HEK293 (cell line): ENCODE data around the gene CCDC57.

Experiments used
- ATF2 ChIP-seq: fragments of 450-650 bp; formaldehyde crosslinking; IDR thresholded peaks from 2 replicates; pipeline ENCODE4 v1.5.1; 2016; ENCODE audit warnings: missing biosample characterization, missing genetic modification characterization, low read depth
- ELK4 ChIP-seq: IDR thresholded peaks from 2 replicates; pipeline ENCODE4 v1.6.1; 2011; ENCODE audit warnings: mild to moderate bottlenecking, low read depth, low read length, borderline replicate concordance
- HOXD13 ChIP-seq: sonication (generic); formaldehyde crosslinking; IDR thresholded peaks from 2 replicates; pipeline ENCODE4 v1.8.0; 2022; ENCODE audit warnings: missing genetic modification reagents, borderline replicate concordance
- KLF16 ChIP-seq: fragments of 450-650 bp; formaldehyde crosslinking; IDR thresholded peaks from 2 replicates; pipeline ENCODE4 v1.5.1; 2017; ENCODE audit warnings: missing biosample characterization, missing genetic modification characterization
- KLF8 ChIP-seq: fragments of 450-650 bp; formaldehyde crosslinking; IDR thresholded peaks from 2 replicates; pipeline ENCODE4 v1.5.1; 2016; ENCODE audit warnings: missing biosample characterization, missing genetic modification characterization
- PATZ1 ChIP-seq: fragments of 450-650 bp; formaldehyde crosslinking; IDR thresholded peaks from 2 replicates; pipeline ENCODE4 v1.5.1; 2016; ENCODE audit warnings: missing biosample characterization, missing genetic modification characterization
- SCRT1 ChIP-seq: fragments of 450-650 bp; formaldehyde crosslinking; IDR thresholded peaks from 2 replicates; pipeline ENCODE4 v1.5.1; 2016; ENCODE audit warnings: missing biosample characterization, missing genetic modification characterization, borderline replicate concordance
- ZBTB11 ChIP-seq: fragments of 450-650 bp; formaldehyde crosslinking; conservative IDR thresholded peaks from 2 replicates; pipeline ENCODE4 v1.5.1; 2016; ENCODE audit warnings: low read depth, missing biosample characterization, missing genetic modification characterization
- ZBTB17 ChIP-seq: fragments of 450-650 bp; formaldehyde crosslinking; IDR thresholded peaks from 2 replicates; pipeline ENCODE4 v1.5.1; 2016; ENCODE audit warnings: missing biosample characterization, missing genetic modification characterization
- ZBTB49 ChIP-seq: fragments of 450-650 bp; formaldehyde crosslinking; IDR thresholded peaks from 2 replicates; pipeline ENCODE4 v1.5.1; 2016; ENCODE audit warnings: missing biosample characterization, missing genetic modification characterization, low read depth
- ZIC2 ChIP-seq: fragments of 450-650 bp; formaldehyde crosslinking; IDR thresholded peaks from 2 replicates; pipeline ENCODE4 v1.5.1; 2016; ENCODE audit warnings: missing biosample characterization, missing genetic modification characterization
- ZNF133 ChIP-seq: fragments of 450-650 bp; formaldehyde crosslinking; IDR thresholded peaks from 2 replicates; pipeline ENCODE4 v1.5.1; 2016; ENCODE audit warnings: missing biosample characterization, missing genetic modification characterization
- ZNF266 ChIP-seq: fragments of 450-650 bp; formaldehyde crosslinking; IDR thresholded peaks from 2 replicates; pipeline ENCODE4 v1.5.1; 2016; ENCODE audit warnings: missing biosample characterization, missing genetic modification characterization, low read depth
- ZNF292 ChIP-seq: fragments of 450-650 bp; formaldehyde crosslinking; IDR thresholded peaks from 2 replicates; pipeline ENCODE4 v1.5.1; 2016; ENCODE audit warnings: low read depth, missing biosample characterization, missing genetic modification characterization, borderline replicate concordance
- ZNF311 ChIP-seq: fragments of 450-650 bp; formaldehyde crosslinking; IDR thresholded peaks from 2 replicates; pipeline ENCODE4 v1.5.1; 2017; ENCODE audit warnings: missing biosample characterization, missing genetic modification characterization, borderline replicate concordance
- ZNF391 ChIP-seq: fragments of 450-650 bp; formaldehyde crosslinking; IDR thresholded peaks from 2 replicates; pipeline ENCODE4 v1.5.1; 2016; ENCODE audit warnings: low read depth, missing biosample characterization, missing genetic modification characterization, borderline replicate concordance
- ZNF571 ChIP-seq: fragments of 450-650 bp; formaldehyde crosslinking; IDR thresholded peaks from 2 replicates; pipeline ENCODE4 v1.5.0; 2017; ENCODE audit warnings: missing biosample characterization, missing genetic modification characterization
- ZNF585B ChIP-seq: fragments of 450-650 bp; formaldehyde crosslinking; IDR thresholded peaks from 2 replicates; pipeline ENCODE4 v1.5.1; 2016; ENCODE audit warnings: missing biosample characterization, missing genetic modification characterization
- ZNF623 ChIP-seq: fragments of 450-650 bp; formaldehyde crosslinking; IDR thresholded peaks from 2 replicates; pipeline ENCODE4 v1.5.1; 2016; ENCODE audit warnings: missing biosample characterization, missing genetic modification characterization
- ZNF624 ChIP-seq: fragments of 450-650 bp; formaldehyde crosslinking; IDR thresholded peaks from 2 replicates; pipeline ENCODE4 v1.5.1; 2017; ENCODE audit warnings: missing biosample characterization, missing genetic modification characterization
- ZNF76 ChIP-seq: fragments of 450-650 bp; formaldehyde crosslinking; IDR thresholded peaks from 2 replicates; pipeline ENCODE4; 2016; ENCODE audit warnings: low read depth, missing biosample characterization, missing genetic modification characterization, borderline replicate concordance
- ZNF785 ChIP-seq: fragments of 450-650 bp; formaldehyde crosslinking; IDR thresholded peaks from 2 replicates; pipeline ENCODE4 v1.5.1; 2016; ENCODE audit warnings: missing biosample characterization, missing genetic modification characterization

CCDC57 gene

GRCh38 chr17:82246365-82247181 is 33.9 kb upstream of the CCDC57 start (continued):
- TF ChIP-seq ATF2 (no peak), ZBTB17 (tag by site-specific recombination) (no peak), ZNF585B (tag by site-specific recombination) (no peak), KLF16 (tag by site-specific recombination) (no peak), ZBTB49 (tag by site-specific recombination) (no peak), HOXD13 (no peak), ZNF76 (tag by site-specific recombination) (no peak), ZIC2 (tag by site-specific recombination) (peak; percentile 41), ZNF624 (tag by site-specific recombination) (no peak), ZNF391 (tag by site-specific recombination) (no peak), ZNF571 (tag by site-specific recombination) (no peak), ZNF785 (tag by site-specific recombination) (no peak), ZNF311 (tag by site-specific recombination) (no peak), KLF8 (tag by site-specific recombination) (peak; percentile 43; the same call in 1 of the 2 replicates), SCRT1 (tag by site-specific recombination) (no peak), ZBTB11 (no peak), ELK4 (no peak), ZNF292 (tag by site-specific recombination) (no peak), PATZ1 (tag by site-specific recombination) (0 out of 2 replicates have a peak, but pooled peaks have one; percentile 19), ZNF133 (no peak), ZNF623 (tag by site-specific recombination) (no peak), ZNF266 (tag by site-specific recombination) (no peak)
